ENCODE results near the gene KRTAP10-1. TPM values are rescaled to one million over a fixed set of nuclear protein-coding genes. Genes with fewer than 3 reads are reported as not detected.
"Not testable (repeated sequence)": the region's sequence is repeated elsewhere in the genome, so short reads cannot be mapped to it uniquely, and the experiment has no call there.

KRTAP10-1 gene
- total and polyA plus RNA-seq, 9 donors, result not detected

GRCh38 chr21:44510109-44510507 is 29.9 kb downstream of the KRTAP10-1 start:
- Histone ChIP-seq H3K9me3 (replicated peaks; ENCODE audit: control insufficient read depth, low read depth, low read length) (no peaks in the 10 kb centered on the region), H3K36me3 (ENCODE audit: control insufficient read depth, insufficient read depth, low read length) (no peaks in the 10 kb centered on the region), H3K27me3 (ENCODE audit: control insufficient read depth, insufficient read depth, low read length) (peaks cover 11% of the 10 kb centered on the region), H3K27ac (ENCODE audit: low read length) (no peak overlapping the region), H3K4me1 (ENCODE audit: control insufficient read depth, insufficient read depth, low read length) (peaks cover 9% of the 10 kb centered on the region), H3K4me3 (ENCODE audit: low read length) (no peak overlapping the region)
- WGBS (ENCODE audit: insufficient coverage), result 54% methylated on average over 18 of the region's 18 CpGs
- no peak for DNase-seq

DNA sequence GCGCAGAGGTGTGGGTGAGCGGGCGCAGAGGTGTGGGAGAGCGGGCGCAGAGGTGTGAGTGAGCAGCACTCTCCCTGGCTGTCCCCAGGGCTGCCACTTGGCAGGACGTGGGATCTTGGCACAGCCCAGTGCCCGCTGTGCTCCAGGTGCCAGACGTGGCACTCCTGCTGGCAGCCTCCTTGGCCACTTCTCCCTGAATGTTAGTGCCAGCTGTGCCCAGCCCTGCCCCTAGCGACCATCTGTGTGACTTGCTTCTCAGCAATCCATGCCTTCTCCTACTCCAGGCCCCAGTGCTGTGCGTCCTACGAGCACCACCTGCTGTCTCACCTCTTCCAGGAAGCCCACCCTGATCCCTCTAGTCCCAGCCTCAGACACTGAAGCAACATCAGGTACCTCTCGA is 30.5 kb downstream of the KRTAP10-1 start:
- no peaks in the 10 kb centered on the region for H3K9me3 ChIP-seq (replicated peaks; ENCODE audit: control insufficient read depth, low read depth, low read length)
- no peak overlapping the region for H3K27ac ChIP-seq (ENCODE audit: low read length)
- WGBS (ENCODE audit: insufficient coverage), result 62% methylated on average over 7 of the region's 12 CpGs
- peaks cover 11% of the 10 kb centered on the region for H3K27me3 ChIP-seq (ENCODE audit: control insufficient read depth, insufficient read depth, low read length)
- H3K4me1 ChIP-seq (ENCODE audit: control insufficient read depth, insufficient read depth, low read length), result peaks cover 9% of the 10 kb centered on the region
- no peaks in the 10 kb centered on the region for H3K36me3 ChIP-seq (ENCODE audit: control insufficient read depth, insufficient read depth, low read length)
- DNase-seq, result no peak
- H3K4me3 ChIP-seq (ENCODE audit: low read length), result no peak overlapping the region

- Histone ChIP-seq H3K4me1 (ENCODE audit: control insufficient read depth, insufficient read depth, low read length) (peaks cover 9% of the 10 kb centered on the region), H3K27ac (ENCODE audit: low read length) (no peak overlapping the region), H3K27me3 (ENCODE audit: control insufficient read depth, insufficient read depth, low read length) (peaks cover 11% of the 10 kb centered on the region), H3K4me3 (ENCODE audit: low read length) (no peak overlapping the region), H3K36me3 (ENCODE audit: control insufficient read depth, insufficient read depth, low read length) (no peaks in the 10 kb centered on the region), H3K9me3 (replicated peaks; ENCODE audit: control insufficient read depth, low read depth, low read length) (no peaks in the 10 kb centered on the region)
- WGBS (ENCODE audit: insufficient coverage), result 85% methylated on average over 16 of the region's 30 CpGs
- no peak for DNase-seq
Observed at GRCh38 chr21:44508711-44509445, 31.1 kb downstream of the KRTAP10-1 start.

- H3K9me3 ChIP-seq (replicated peaks; ENCODE audit: control insufficient read depth, low read depth, low read length), result no peaks in the 10 kb centered on the region
- peaks cover 9% of the 10 kb centered on the region for H3K4me1 ChIP-seq (ENCODE audit: control insufficient read depth, insufficient read depth, low read length)
- 78% methylated on average over 4 of the region's 9 CpGs for WGBS (ENCODE audit: insufficient coverage)
- no peak overlapping the region for H3K27ac ChIP-seq (ENCODE audit: low read length)
- H3K27me3 ChIP-seq (ENCODE audit: control insufficient read depth, insufficient read depth, low read length), result peaks cover 11% of the 10 kb centered on the region
- no peak for DNase-seq
- H3K36me3 ChIP-seq (ENCODE audit: control insufficient read depth, insufficient read depth, low read length), result no peaks in the 10 kb centered on the region
- no peak overlapping the region for H3K4me3 ChIP-seq (ENCODE audit: low read length)
Observed at GRCh38 chr21:44508426-44508710, 31.6 kb downstream of the KRTAP10-1 start.

DNA sequence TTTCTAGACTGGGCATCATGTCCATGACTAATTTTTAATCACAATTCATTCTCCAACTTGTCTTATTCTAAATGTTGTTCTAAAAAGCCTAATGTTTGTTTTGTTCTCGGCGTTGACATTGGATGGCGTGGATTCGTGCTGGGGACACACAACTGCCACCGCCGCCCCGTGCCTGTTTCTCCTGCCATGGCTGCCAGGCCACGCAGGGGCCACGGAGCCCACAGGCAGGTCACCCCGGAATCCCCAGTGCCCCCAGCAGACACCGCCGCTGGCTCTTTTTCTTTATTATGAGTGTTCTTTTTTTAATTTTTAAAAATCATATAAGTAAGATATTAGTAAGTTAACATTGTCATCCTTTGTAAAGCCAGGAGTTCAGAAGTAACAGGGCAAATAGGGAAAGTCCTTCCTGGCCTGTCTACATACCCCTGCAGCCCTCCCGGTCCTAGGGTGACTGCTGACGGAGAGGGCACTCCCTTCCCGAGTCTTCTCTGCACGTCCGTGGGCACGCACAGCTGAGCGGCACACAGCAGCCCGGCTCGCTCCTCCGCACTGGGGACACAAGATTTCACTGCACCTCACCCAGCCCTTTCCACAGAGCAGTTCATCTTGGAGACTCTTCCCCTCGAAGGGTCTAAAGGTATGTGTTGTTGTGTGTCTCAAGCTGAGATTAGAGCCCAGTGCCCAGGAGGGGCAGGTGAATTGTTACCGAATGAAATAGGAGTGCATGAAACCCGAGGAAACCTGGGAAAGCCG is 32.1 kb downstream of the KRTAP10-1 start:
- DNase-seq, result no peak
- Histone ChIP-seq H3K36me3 (ENCODE audit: control insufficient read depth, insufficient read depth, low read length) (no peaks in the 10 kb centered on the region), H3K27me3 (ENCODE audit: control insufficient read depth, insufficient read depth, low read length) (peaks cover 11% of the 10 kb centered on the region), H3K27ac (ENCODE audit: low read length) (no peak overlapping the region), H3K9me3 (replicated peaks; ENCODE audit: control insufficient read depth, low read depth, low read length) (no peaks in the 10 kb centered on the region), H3K4me3 (ENCODE audit: low read length) (no peak overlapping the region), H3K4me1 (ENCODE audit: control insufficient read depth, insufficient read depth, low read length) (peaks cover 9% of the 10 kb centered on the region)
- WGBS (ENCODE audit: insufficient coverage), result 75% methylated on average over 20 of the region's 26 CpGs

DNA sequence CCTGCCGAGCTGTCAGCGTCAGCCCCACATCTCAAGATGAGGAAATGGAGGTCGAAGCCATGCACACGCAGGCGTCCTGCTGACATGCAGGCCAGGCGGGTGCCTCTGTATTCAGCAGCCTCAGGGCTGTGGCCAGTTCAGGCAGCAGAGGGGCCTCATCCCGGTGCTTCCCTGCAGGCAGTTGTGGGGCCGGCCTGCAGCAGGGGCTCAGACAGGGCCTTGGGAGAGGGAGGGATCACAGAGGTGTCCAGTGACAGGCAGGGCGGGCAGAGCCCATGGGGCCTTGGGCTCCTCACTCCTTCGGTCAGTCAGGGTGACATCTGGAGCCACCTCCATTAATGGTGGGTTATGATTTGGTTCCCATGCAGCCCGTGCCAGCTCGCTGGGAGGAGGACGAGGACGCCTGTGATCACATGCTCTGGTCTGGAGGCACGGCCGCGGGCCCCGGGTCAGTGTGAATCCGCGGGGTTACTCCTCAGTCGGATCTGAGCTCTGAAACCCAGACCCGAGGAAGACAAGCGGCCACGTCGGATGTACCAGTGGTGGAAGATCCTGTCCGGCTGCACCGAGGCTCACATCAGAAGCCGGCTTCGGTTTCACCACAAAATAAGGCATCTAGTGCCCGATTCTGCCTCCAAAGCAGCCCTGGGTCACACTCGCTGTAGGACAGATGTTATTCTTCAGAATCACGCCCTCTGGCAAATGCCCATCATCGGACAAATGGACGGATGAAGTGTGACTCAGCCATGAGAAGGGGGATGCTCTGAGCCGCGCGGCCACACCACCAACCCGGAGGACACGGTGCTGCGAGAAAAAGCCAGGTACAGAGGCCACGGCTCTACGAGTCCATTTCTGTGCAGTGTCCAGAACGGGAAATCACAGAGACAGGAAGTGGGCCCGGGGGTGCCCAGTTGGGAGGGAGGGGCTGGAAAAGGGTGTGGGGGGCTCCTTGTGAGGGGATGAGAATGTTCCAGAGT is 33.4 kb downstream of the KRTAP10-1 start:
- H3K27me3 ChIP-seq (ENCODE audit: control insufficient read depth, insufficient read depth, low read length), result peaks cover 11% of the 10 kb centered on the region
- H3K27ac ChIP-seq (ENCODE audit: low read length), result no peak overlapping the region
- peaks cover 9% of the 10 kb centered on the region for H3K4me1 ChIP-seq (ENCODE audit: control insufficient read depth, insufficient read depth, low read length)
- H3K9me3 ChIP-seq (replicated peaks; ENCODE audit: control insufficient read depth, low read depth, low read length), result no peaks in the 10 kb centered on the region
- no peak for DNase-seq
- H3K36me3 ChIP-seq (ENCODE audit: control insufficient read depth, insufficient read depth, low read length), result no peaks in the 10 kb centered on the region
- WGBS (ENCODE audit: insufficient coverage), result 69% methylated on average over 43 of the region's 44 CpGs
- no peak overlapping the region for H3K4me3 ChIP-seq (ENCODE audit: low read length)

- no peak for DNase-seq
- Histone ChIP-seq H3K36me3 (ENCODE audit: control insufficient read depth, insufficient read depth, low read length) (no peaks in the 10 kb centered on the region), H3K4me3 (ENCODE audit: low read length) (no peak overlapping the region), H3K27me3 (ENCODE audit: control insufficient read depth, insufficient read depth, low read length) (peaks cover 11% of the 10 kb centered on the region), H3K27ac (ENCODE audit: low read length) (no peak overlapping the region), H3K4me1 (ENCODE audit: control insufficient read depth, insufficient read depth, low read length) (peaks cover 5% of the 10 kb centered on the region), H3K9me3 (replicated peaks; ENCODE audit: control insufficient read depth, low read depth, low read length) (no peaks in the 10 kb centered on the region)
- 70% methylated on average over 14 of the region's 16 CpGs for WGBS (ENCODE audit: insufficient coverage)
Observed at GRCh38 chr21:44505673-44506278, 34.2 kb downstream of the KRTAP10-1 start.

GRCh38 chr21:44503901-44504399 is 36.0 kb downstream of the KRTAP10-1 start:
- Histone ChIP-seq H3K9me3 (replicated peaks; ENCODE audit: control insufficient read depth, low read depth, low read length) (no peaks in the 10 kb centered on the region), H3K27ac (ENCODE audit: low read length) (no peak overlapping the region), H3K36me3 (ENCODE audit: control insufficient read depth, insufficient read depth, low read length) (no peaks in the 10 kb centered on the region), H3K4me3 (ENCODE audit: low read length) (no peak overlapping the region), H3K4me1 (ENCODE audit: control insufficient read depth, insufficient read depth, low read length) (no peaks in the 10 kb centered on the region), H3K27me3 (ENCODE audit: control insufficient read depth, insufficient read depth, low read length) (peaks cover 6% of the 10 kb centered on the region)
- no peak for DNase-seq
- WGBS (ENCODE audit: insufficient coverage), result 64% methylated on average over 20 of the region's 20 CpGs

GRCh38 chr21:44503006-44503889 is 36.7 kb downstream of the KRTAP10-1 start:
- not testable (repeated sequence) for H3K4me1 ChIP-seq (ENCODE audit: control insufficient read depth, insufficient read depth, low read length); H3K27ac ChIP-seq (ENCODE audit: low read length); H3K36me3 ChIP-seq (ENCODE audit: control insufficient read depth, insufficient read depth, low read length); H3K9me3 ChIP-seq (replicated peaks; ENCODE audit: control insufficient read depth, low read depth, low read length); H3K4me3 ChIP-seq (ENCODE audit: low read length); DNase-seq; H3K27me3 ChIP-seq (ENCODE audit: control insufficient read depth, insufficient read depth, low read length)
- WGBS (ENCODE audit: insufficient coverage), result 76% methylated on average over 38 of the region's 44 CpGs
